Endothelial cell of umbilical vein (primary cell): ENCODE measurements around the gene PTCH2.

Experiments
- EZH2 ChIP-seq: IDR thresholded peaks from 2 replicates; pipeline ENCODE4 v1.6.1; 2012; ENCODE audit warnings: borderline replicate concordance, low read depth, mild to moderate bottlenecking, moderate library complexity, low read length, inconsistent platforms; ENCODE audit not compliant: severe bottlenecking
- JUN ChIP-seq: IDR thresholded peaks from 2 replicates; pipeline ENCODE4 v1.6.1; 2011; ENCODE audit warnings: borderline replicate concordance, low read depth; ENCODE audit not compliant: insufficient read length, insufficient read depth
- POLR2A ChIP-seq: IDR thresholded peaks from 2 replicates; pipeline ENCODE4 v1.6.1; 2012; ENCODE audit warnings: low read depth, mild to moderate bottlenecking, control low read depth, low read length
- POLR2AphosphoS5 ChIP-seq: IDR thresholded peaks from 2 replicates; pipeline ENCODE4 v1.6.1; 2012; ENCODE audit warnings: low read depth, mild to moderate bottlenecking, control low read depth, low read length, moderate library complexity; ENCODE audit not compliant: insufficient read depth
- TF ChIP-seq, protein P1 (sequence below), 2 donors: IDR thresholded peaks; 1 replicate in 1 of 2; 2 replicates in 1 of 2; pipeline ENCODE4 v1.5.1; 2011; ENCODE audit warnings: low read length in 2 of 2, mild to moderate bottlenecking in 2 of 2, moderate library complexity in 2 of 2, control low read depth in 1 of 2, inconsistent platforms in 1 of 2, low read depth in 1 of 2; ENCODE audit not compliant: insufficient read depth in 1 of 2; ENCODE audit errors: extremely low read depth in 1 of 2

DNA sequence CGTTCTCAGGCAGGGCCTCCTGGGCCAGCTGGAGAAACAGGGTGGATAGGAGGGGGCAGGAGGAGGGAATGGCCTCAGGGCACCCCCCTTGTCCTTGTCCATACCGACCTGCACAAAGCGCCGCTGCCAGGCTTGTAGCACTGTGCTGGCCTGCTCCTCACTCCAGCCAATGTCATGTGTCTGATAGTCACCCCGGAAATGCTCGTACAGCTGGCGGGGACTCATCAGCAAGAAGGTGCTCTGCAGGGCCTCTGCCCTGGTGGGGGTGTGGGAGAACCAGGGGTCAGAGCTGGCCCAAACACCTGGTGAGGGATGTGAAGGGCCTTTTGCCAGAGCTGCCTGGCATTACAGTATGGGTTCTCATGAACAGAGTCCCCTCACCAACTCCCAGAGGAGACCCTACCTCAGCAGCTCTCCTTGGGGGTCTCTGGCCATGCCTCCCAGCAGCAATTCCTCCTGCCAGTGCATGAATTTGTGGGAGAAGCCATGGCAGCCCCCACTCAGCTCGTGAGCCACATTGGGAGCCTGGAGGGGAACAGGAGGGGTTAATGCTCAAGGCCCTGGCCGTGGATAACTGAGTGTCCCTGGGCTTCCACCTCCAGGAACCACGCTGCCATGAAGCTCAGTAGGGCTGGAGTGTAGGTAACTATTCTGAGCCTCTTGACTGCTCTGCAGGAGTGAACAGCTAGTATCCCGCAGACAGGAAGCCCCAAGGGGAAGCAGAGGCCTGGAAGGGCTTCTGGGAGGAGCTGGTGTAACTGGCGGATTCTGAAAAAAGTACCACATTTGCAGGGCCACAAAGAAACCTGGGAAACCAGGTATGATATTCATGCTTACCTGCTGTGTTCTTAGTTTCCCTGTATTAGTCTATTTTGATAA is 13.3 kb downstream of the PTCH2 start:
- TF ChIP-seq, protein P1, sequence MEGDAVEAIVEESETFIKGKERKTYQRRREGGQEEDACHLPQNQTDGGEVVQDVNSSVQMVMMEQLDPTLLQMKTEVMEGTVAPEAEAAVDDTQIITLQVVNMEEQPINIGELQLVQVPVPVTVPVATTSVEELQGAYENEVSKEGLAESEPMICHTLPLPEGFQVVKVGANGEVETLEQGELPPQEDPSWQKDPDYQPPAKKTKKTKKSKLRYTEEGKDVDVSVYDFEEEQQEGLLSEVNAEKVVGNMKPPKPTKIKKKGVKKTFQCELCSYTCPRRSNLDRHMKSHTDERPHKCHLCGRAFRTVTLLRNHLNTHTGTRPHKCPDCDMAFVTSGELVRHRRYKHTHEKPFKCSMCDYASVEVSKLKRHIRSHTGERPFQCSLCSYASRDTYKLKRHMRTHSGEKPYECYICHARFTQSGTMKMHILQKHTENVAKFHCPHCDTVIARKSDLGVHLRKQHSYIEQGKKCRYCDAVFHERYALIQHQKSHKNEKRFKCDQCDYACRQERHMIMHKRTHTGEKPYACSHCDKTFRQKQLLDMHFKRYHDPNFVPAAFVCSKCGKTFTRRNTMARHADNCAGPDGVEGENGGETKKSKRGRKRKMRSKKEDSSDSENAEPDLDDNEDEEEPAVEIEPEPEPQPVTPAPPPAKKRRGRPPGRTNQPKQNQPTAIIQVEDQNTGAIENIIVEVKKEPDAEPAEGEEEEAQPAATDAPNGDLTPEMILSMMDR (IDR thresholded peaks at IDR 0.05; ENCODE audit: extremely low read depth in 1 of 2, insufficient read depth in 1 of 2, low read depth in 1 of 2, low read length in 2 of 2) = no peak
- TF ChIP-seq POLR2A = no peak
- TF ChIP-seq EZH2 = no peak
- no peak for TF ChIP-seq POLR2AphosphoS5
- TF ChIP-seq JUN = no peak
